K562 (cell line): ENCODE results near the gene TUBG2. TPM values are rescaled to one million over a fixed set of nuclear protein-coding genes. Genes with fewer than 3 reads are reported as not detected.

Experiments used
- ETV6 ChIP-seq, 3 experiments: fragments of 150-350 bp in 1 of 3; sonication (generic) in 1 of 3; formaldehyde crosslinking in 1 of 3; IDR thresholded peaks; 2 replicates each; pipeline versions ENCODE4 v1.6.1 to v1.8.0; 2014 to 2022; ENCODE audit warnings: borderline replicate concordance in 2 of 3, low read depth in 2 of 3, antibody characterized with exemption in 1 of 3, low read length in 1 of 3, mild to moderate bottlenecking in 1 of 3, missing genetic modification reagents in 1 of 3
- HDAC3 ChIP-seq: fragments of 450-650 bp; IDR thresholded peaks from 2 replicates; pipeline ENCODE4 v1.6.1; 2018; ENCODE audit warnings: borderline replicate concordance, mild to moderate bottlenecking, moderate library complexity; ENCODE audit not compliant: partially characterized antibody
- KDM4B ChIP-seq, 2 experiments: fragments of 450-650 bp in 1 of 2; sonication (generic) in 1 of 2; IDR thresholded peaks; 2 replicates each; pipeline ENCODE4 v1.6.1; 2016 to 2017; ENCODE audit warnings: borderline replicate concordance in 2 of 2, antibody characterized with exemption in 1 of 2, low read depth in 1 of 2, mild to moderate bottlenecking in 1 of 2
- YY1 ChIP-seq, 3 experiments: IDR thresholded peaks; 2 replicates each; pipeline ENCODE4 v1.6.1; 2011; ENCODE audit warnings: low read length in 2 of 3, mild to moderate bottlenecking in 2 of 3, moderate library complexity in 2 of 3, borderline replicate concordance in 1 of 3, control low read depth in 1 of 3, low read depth in 1 of 3; ENCODE audit not compliant: insufficient read depth in 3 of 3, insufficient replicate concordance in 2 of 3, control insufficient read depth in 1 of 3, insufficient read length in 1 of 3; ENCODE audit errors: extremely low read depth in 1 of 3
- ZNF143 ChIP-seq: sonication (generic); formaldehyde crosslinking; IDR thresholded peaks from 2 replicates; pipeline ENCODE4 v1.9.0; 2022; ENCODE audit warnings: mild to moderate bottlenecking, missing genetic modification reagents
- polyA plus RNA-seq, 8 experiments: library from polyadenylated mRNA; depleted of rRNA in 4 of 8; stranded (reverse) in 5 of 8; unstranded in 3 of 8; fragments of >200 nt; fragmentation: Nextera tagmentation in 2 of 8; fragmentation: Illumina TruSeq in 1 of 8; extraction: Ambion mirVana in 2 of 8; extraction: Trizol in 1 of 8; gene quantifications; 2 replicates each; pipeline versions ENCODE4 v1.2.1 to v1.2.3, GENCODE V29; 2011 to 2014; ENCODE audit warnings: inconsistent platforms in 1 of 8, missing spikeins in 1 of 8
- total RNA-seq, 7 experiments: library from RNA; depleted of rRNA in 6 of 7; stranded (reverse); fragments of >200 nt in 6 of 7; fragmentation: Illumina TruSeq in 2 of 7; extraction: Trizol in 2 of 7; gene quantifications; 2 replicates each; pipeline versions ENCODE4 v1.2.1 to v1.2.3, GENCODE V29; 2011 to 2021; ENCODE audit warnings: low replicate concordance in 1 of 7
- TF ChIP-seq, protein P1 (sequence below), 2 experiments: IDR thresholded peaks in 1 of 2; conservative IDR thresholded peaks in 1 of 2; 2 replicates each; pipeline ENCODE4 v1.6.1; 2016; ENCODE audit warnings: low read depth in 2 of 2, mild to moderate bottlenecking in 1 of 2, missing compliant biosample characterization in 1 of 2, missing genetic modification characterization in 1 of 2, moderate library complexity in 1 of 2

TUBG2 gene
- total and polyA plus RNA-seq, 9 of the 15 experiments (the other 6 are each of a cell fraction or from before 2014, with no cell fraction given): 0.09 to 0.80 (median 0.24) TPM; not detected in 2

DNA sequence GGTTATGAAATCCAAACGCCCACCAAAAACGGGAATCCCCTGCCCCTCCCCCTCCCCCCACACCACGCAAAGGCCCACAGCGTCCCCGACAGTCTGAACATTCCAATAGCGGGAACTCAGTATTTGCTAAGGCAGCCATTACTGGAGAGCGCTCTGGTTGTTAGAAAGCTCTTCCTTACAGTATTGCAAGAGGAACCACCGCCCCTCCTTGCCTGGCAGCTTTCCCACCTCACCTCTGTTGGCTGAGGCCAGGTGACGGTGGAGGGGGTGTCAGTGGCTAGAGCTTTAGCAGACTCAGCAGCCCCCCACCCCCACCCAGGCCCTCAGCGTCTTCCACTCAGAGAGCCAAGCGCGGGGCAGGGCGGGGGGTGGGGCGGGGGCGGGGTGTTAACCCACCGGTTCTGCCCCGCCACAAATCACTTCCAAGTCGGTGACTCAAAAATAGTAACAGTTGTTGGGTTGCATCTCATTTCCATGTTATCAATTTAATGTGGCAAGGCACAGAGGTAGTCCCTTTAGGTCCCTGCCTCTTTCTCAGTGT, 19.9 kb downstream of the TUBG2 start (continued):
- TF ChIP-seq KDM4B (IDR thresholded peaks at IDR 0.05; ENCODE audit: borderline replicate concordance in 2 of 2, low read depth in 1 of 2) (no peak), ZNF143 (CRISPR knock-in tag) (no peak), ETV6 (IDR thresholded peaks at IDR 0.05; ENCODE audit: borderline replicate concordance in 1 of 2, low read depth in 2 of 2, low read length in 1 of 2) (no peak), ETV6 (CRISPR knock-in tag; IDR thresholded peaks at IDR 0.05; ENCODE audit: borderline replicate concordance) (no peak), YY1 (IDR thresholded peaks at IDR 0.05; ENCODE audit: borderline replicate concordance in 1 of 3, control insufficient read depth in 1 of 3, extremely low read depth in 1 of 3, insufficient read depth in 3 of 3, insufficient read length in 1 of 3, insufficient replicate concordance in 2 of 3, low read depth in 1 of 3, low read length in 2 of 3) (peak in 2 of 3 experiments; percentile 72 to 87), HDAC3 (no peak)
- TF ChIP-seq, protein P1, sequence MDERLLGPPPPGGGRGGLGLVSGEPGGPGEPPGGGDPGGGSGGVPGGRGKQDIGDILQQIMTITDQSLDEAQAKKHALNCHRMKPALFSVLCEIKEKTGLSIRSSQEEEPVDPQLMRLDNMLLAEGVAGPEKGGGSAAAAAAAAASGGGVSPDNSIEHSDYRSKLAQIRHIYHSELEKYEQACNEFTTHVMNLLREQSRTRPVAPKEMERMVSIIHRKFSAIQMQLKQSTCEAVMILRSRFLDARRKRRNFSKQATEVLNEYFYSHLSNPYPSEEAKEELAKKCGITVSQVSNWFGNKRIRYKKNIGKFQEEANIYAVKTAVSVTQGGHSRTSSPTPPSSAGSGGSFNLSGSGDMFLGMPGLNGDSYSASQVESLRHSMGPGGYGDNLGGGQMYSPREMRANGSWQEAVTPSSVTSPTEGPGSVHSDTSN (CRISPR knock-in tag; IDR thresholded peaks at IDR 0.05; ENCODE audit: low read depth): no peak
- TF ChIP-seq, protein P1 (tag; conservative IDR thresholded peaks at IDR 0.05; ENCODE audit: low read depth): 0 out of 2 replicates have a peak, but pooled peaks have one; percentile 9
